Caco-2 (cell line): Measurements from ENCODE around the gene DDAH2. TPM values are rescaled to one million over a fixed set of nuclear protein-coding genes. Genes with fewer than 3 reads are reported as not detected.
A peak's percentile ranks its signal among the peaks of the same experiment; 100 is the strongest.

ENCODE experiments used
- BruUV-seq: library from RNA; stranded (reverse); fragments of 400-500 nt; replicated peaks from 2 replicates; lab custom pipeline; 2021; lab: Mats Ljungman, UMichigan
- CTCF ChIA-PET: fragments of 300-600 bp; sonication (Branson Sonifier 250); formaldehyde crosslinking; loops from one replicate; lab custom pipeline; 2022; ENCODE audit warnings: antibody characterized with exemption; lab: Charles Lee
- POLR2A ChIA-PET: fragments of 300-600 bp; sonication (Branson Sonifier 250); formaldehyde crosslinking; loops from one replicate; lab custom pipeline; 2022; ENCODE audit warnings: antibody characterized with exemption; lab: Charles Lee
- DNase-seq, 2 experiments: peaks; one replicate each; pipeline versions ENCODE4 v3.0.0 to v3.0.0-alpha.2; 2020 to 2022
- H3K27me3 ChIP-seq: replicated peaks from 2 replicates; pipeline ENCODE4 v1.6.0; 2011; ENCODE audit warnings: low read length; ENCODE audit not compliant: control insufficient read depth, insufficient read depth
- H3K36me3 ChIP-seq: 2 replicates; pipeline ENCODE4 v1.5.1; 2011; ENCODE audit warnings: low read length; ENCODE audit not compliant: control insufficient read depth, insufficient read depth
- H3K4me1 ChIP-seq: fragments of 250-450 bp; sonication (Bioruptor Pico); 2 replicates; pipeline ENCODE4 v1.5.1; 2020; ENCODE audit warnings: mild to moderate bottlenecking
- H3K4me3 ChIP-seq: 2 replicates; pipeline ENCODE4 v1.5.1; 2011; ENCODE audit warnings: low read depth, mild to moderate bottlenecking, control low read depth, low read length
- H3K9me3 ChIP-seq: fragments of 250-450 bp; sonication (Bioruptor Pico); 2 replicates; pipeline ENCODE4 v1.5.1; 2020; ENCODE audit warnings: mild to moderate bottlenecking, moderate library complexity
- H3K27ac Mint-ChIP-seq: one replicate; pipeline ENCODE4 v1.8.0; 2022; ENCODE audit warnings: mixed read lengths; ENCODE audit not compliant: unreplicated experiment
- H3K27me3 Mint-ChIP-seq: one replicate; pipeline ENCODE4 v1.8.0; 2022; ENCODE audit warnings: mixed read lengths; ENCODE audit not compliant: insufficient read depth, unreplicated experiment
- H3K36me3 Mint-ChIP-seq: one replicate; pipeline ENCODE4 v1.8.0; 2022; ENCODE audit warnings: mild to moderate bottlenecking, mixed read lengths; ENCODE audit not compliant: insufficient read depth, unreplicated experiment
- H3K4me1 Mint-ChIP-seq: one replicate; pipeline ENCODE4 v1.8.0; 2022; ENCODE audit warnings: low read depth, mixed read lengths; ENCODE audit not compliant: unreplicated experiment
- H3K4me3 Mint-ChIP-seq: one replicate; pipeline ENCODE4 v1.8.0; 2022; ENCODE audit warnings: mild to moderate bottlenecking, moderate library complexity, mixed read lengths; ENCODE audit not compliant: unreplicated experiment
- H3K9me3 Mint-ChIP-seq: one replicate; pipeline ENCODE4 v1.8.0; 2022; ENCODE audit warnings: mixed read lengths; ENCODE audit not compliant: unreplicated experiment
- CTCF ChIP-seq, 2 experiments: fragments of 200-600 bp in 1 of 2; IDR thresholded peaks; 1 replicate in 1 of 2; 2 replicates in 1 of 2; pipeline versions ENCODE4 v1.5.1 to v1.8.0; 2011 to 2022; ENCODE audit warnings: antibody characterized with exemption in 1 of 2, control low read depth in 1 of 2, inconsistent platforms in 1 of 2, low read depth in 1 of 2, low read length in 1 of 2, mild to moderate bottlenecking in 1 of 2, moderate library complexity in 1 of 2; ENCODE audit not compliant: insufficient read depth in 1 of 2, severe bottlenecking in 1 of 2, unreplicated experiment in 1 of 2
- intact Hi-C: fragments of 100-400 bp; cut with micrococcal nuclease; formaldehyde crosslinking; loops from one replicate; pipeline ENCODE4 v1.10.0; 2022; ENCODE audit not compliant: unreplicated experiment
- total RNA-seq: library from RNA; stranded (reverse); gene quantifications from 2 replicates; pipeline ENCODE4 v1.2.3, GENCODE V29; 2022

Gene DDAH2
- total RNA-seq, 1 experiment from 2014 or later = 82.4 TPM

GRCh38 chr6:31722173-31722572, 6.9 kb downstream of the DDAH2 start:
- Mint-ChIP-seq H3K27me3 (no peaks in the 10 kb centered on the region), H3K4me3 (no peak overlapping the region), H3K27ac (no peak overlapping the region), H3K4me1 (peaks cover 41% of the 10 kb centered on the region), H3K36me3 (peaks cover 14% of the 10 kb centered on the region), H3K9me3 (no peaks in the 10 kb centered on the region)
- H3K9me3 ChIP-seq = no peaks in the 10 kb centered on the region
- peaks cover 38% of the 10 kb centered on the region for H3K4me1 ChIP-seq
- H3K36me3 ChIP-seq = 0 out of 2 replicates have a peak, but pooled peaks cover under 1% of the 10 kb centered on the region
- H3K4me3 ChIP-seq = no peak overlapping the region
- TF ChIP-seq CTCF (IDR thresholded peaks at IDR 0.05; ENCODE audit: insufficient read depth in 1 of 2, low read depth in 1 of 2, low read length in 1 of 2, severe bottlenecking in 1 of 2, unreplicated experiment in 1 of 2) = no peak
- DNase-seq = no peak
- ChIA-PET POLR2A (no interaction called here), CTCF (no interaction called here)
- H3K27me3 ChIP-seq = no peaks in the 10 kb centered on the region
- intact Hi-C loops = no loop called here
- no TSS peak for BruUV-seq

GRCh38 chr6:31721351-31722020, 7.6 kb downstream of the DDAH2 start, which contains the start of gene LY6G6C:
Gene LY6G6C (minus strand): TSS chr6:31721746. CDS start chr6:31721679, 67 bp downstream.
- peaks cover 41% of the 10 kb centered on the region for H3K4me1 Mint-ChIP-seq
- H3K4me3 Mint-ChIP-seq = no peak within 1 kb of the TSS
- Histone ChIP-seq H3K9me3 (no peaks in the 10 kb centered on the region), H3K4me1 (peaks cover 38% of the 10 kb centered on the region), H3K36me3 (no peaks in the 10 kb centered on the region), H3K4me3 (no peak within 1 kb of the TSS), H3K27me3 (no peaks in the 10 kb centered on the region)
- H3K27me3 Mint-ChIP-seq = no peaks in the 10 kb centered on the region
- BruUV-seq = no TSS peak
- H3K9me3 Mint-ChIP-seq = no peaks in the 10 kb centered on the region
- peak within 1 kb of the TSS; percentile 69 for H3K27ac Mint-ChIP-seq
- no peak for TF ChIP-seq CTCF (IDR thresholded peaks at IDR 0.05; ENCODE audit: insufficient read depth in 1 of 2, low read depth in 1 of 2, low read length in 1 of 2, severe bottlenecking in 1 of 2, unreplicated experiment in 1 of 2)
- intact Hi-C loops = no loop called here
- H3K36me3 Mint-ChIP-seq = peaks cover 8% of the 10 kb centered on the region
- DNase-seq = no peak
- ChIA-PET CTCF (no interaction called here), POLR2A (no interaction called here)

GRCh38 chr6:31720196-31720770, 8.8 kb downstream of the DDAH2 start:
- H3K27me3 Mint-ChIP-seq = no peaks in the 10 kb centered on the region
- no peaks in the 10 kb centered on the region for H3K36me3 Mint-ChIP-seq
- peaks cover 41% of the 10 kb centered on the region for H3K4me1 Mint-ChIP-seq
- H3K27me3 ChIP-seq = no peaks in the 10 kb centered on the region
- H3K27ac Mint-ChIP-seq = peak overlapping the region; percentile 38
- CTCF ChIA-PET = no interaction called here
- H3K4me3 ChIP-seq = no peak overlapping the region
- POLR2A ChIA-PET = interaction anchor here (0.6 kb wide), 1 partner anchor 131 kb away, joined by 5 read pairs; no protein-coding TSS in a partner anchor
- H3K9me3 Mint-ChIP-seq = no peaks in the 10 kb centered on the region
- peaks cover 39% of the 10 kb centered on the region for H3K4me1 ChIP-seq
- no peak overlapping the region for H3K4me3 Mint-ChIP-seq
- no peak for TF ChIP-seq CTCF (IDR thresholded peaks at IDR 0.05; ENCODE audit: insufficient read depth in 1 of 2, low read depth in 1 of 2, low read length in 1 of 2, severe bottlenecking in 1 of 2, unreplicated experiment in 1 of 2)
- peak; percentile 40 to 48 for DNase-seq
- BruUV-seq = no TSS peak
- H3K36me3 ChIP-seq = no peaks in the 10 kb centered on the region
- intact Hi-C loops = no loop called here
- H3K9me3 ChIP-seq = no peaks in the 10 kb centered on the region
